GM10248 (cell line): ENCODE measurements around the gene LMLN.

Experiments used
- CTCF ChIA-PET: fragments of 300-600 bp; sonication (Branson Sonifier 250); formaldehyde crosslinking; extraction: SDS; loops from one replicate; lab custom pipeline; 2021; ENCODE audit warnings: antibody characterized with exemption; lab: Yijun Ruan, JAX
- POLR2A ChIA-PET: fragments of 350-650 bp; sonication (Branson Sonifier 250); formaldehyde crosslinking; extraction: SDS; loops from one replicate; lab custom pipeline; 2020; ENCODE audit warnings: antibody characterized with exemption; lab: Yijun Ruan, JAX
- DNase-seq: peaks from one replicate; pipeline ENCODE4 v3.0.0; 2012; ENCODE audit errors: extremely low spot score
- TF ChIP-seq, protein P1 (sequence below): IDR thresholded peaks from 2 replicates; pipeline ENCODE4 v1.5.1; 2012; ENCODE audit warnings: mild to moderate bottlenecking, low read depth; ENCODE audit errors: extremely low read depth, missing control alignments, control extremely low read depth

The LMLN gene

DNA sequence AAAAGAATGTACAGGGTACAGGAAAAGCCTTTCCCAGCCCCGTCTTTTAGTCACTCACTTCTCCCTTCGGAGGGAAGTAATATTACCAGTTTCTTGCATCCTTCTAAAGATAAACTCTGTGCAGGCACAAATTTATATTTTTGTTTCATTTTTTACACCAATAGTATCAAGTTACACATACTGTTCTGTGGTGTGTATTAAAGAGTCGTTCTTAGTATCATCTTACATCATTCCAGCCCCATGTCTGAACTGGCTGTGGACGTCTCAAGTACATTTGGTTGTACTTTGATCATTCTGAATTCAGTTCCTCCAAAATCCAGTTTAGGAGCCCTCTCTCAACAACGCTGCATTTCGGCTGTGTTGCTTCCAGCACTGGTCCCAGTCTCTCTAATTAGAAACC lies 68.7 kb downstream of the LMLN start:
- DNase-seq, result no peak
- ChIA-PET POLR2A (no interaction called here), CTCF (no interaction called here)
- TF ChIP-seq, protein P1, sequence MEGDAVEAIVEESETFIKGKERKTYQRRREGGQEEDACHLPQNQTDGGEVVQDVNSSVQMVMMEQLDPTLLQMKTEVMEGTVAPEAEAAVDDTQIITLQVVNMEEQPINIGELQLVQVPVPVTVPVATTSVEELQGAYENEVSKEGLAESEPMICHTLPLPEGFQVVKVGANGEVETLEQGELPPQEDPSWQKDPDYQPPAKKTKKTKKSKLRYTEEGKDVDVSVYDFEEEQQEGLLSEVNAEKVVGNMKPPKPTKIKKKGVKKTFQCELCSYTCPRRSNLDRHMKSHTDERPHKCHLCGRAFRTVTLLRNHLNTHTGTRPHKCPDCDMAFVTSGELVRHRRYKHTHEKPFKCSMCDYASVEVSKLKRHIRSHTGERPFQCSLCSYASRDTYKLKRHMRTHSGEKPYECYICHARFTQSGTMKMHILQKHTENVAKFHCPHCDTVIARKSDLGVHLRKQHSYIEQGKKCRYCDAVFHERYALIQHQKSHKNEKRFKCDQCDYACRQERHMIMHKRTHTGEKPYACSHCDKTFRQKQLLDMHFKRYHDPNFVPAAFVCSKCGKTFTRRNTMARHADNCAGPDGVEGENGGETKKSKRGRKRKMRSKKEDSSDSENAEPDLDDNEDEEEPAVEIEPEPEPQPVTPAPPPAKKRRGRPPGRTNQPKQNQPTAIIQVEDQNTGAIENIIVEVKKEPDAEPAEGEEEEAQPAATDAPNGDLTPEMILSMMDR, result no peak

DNA sequence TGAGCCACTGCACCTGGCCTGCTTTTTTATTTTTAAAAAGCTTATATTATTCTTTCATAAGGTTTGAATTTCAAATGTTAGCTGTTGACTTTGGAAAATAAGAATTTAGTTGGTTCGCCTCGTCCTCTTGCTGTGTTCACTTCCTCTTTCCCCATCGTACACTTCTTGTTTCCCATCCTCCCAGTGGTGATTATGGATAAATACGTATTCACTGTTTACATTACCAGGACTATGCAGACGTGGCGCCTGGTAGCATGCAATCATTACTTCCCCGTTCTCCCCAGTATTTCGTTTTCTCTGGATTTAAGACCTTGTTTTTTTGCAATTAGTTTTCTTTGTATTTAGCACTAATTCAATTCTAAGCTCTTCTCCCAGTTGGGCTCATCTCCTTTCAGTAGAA lies 70.1 kb downstream of the LMLN start:
- CTCF ChIA-PET, result interaction anchor here (1.0 kb wide), 1 partner anchor 16 kb away, joined by 3 read pairs; no protein-coding TSS in a partner anchor
- POLR2A ChIA-PET, result no interaction called here
- TF ChIP-seq, protein P1, result no peak
- DNase-seq, result no peak

DNA sequence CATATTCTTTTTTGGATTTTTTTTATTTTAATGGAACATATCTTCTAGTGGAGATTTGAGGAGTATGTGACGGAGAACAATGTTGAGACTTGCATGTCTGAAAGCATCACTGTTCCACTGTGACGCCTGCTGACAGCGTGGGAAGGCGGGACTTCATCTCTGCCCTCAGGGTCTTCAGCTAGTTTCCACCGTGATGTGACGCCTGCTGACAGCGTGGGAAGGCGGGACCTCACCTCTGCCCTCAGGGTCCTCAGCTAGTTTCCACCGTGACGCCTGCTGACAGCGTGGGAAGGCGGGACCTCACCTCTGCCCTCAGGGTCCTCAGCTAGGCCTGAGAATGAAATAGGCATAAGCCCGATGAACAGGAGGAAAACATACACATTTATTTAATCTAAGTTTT lies 70.7 kb downstream of the LMLN start:
- TF ChIP-seq, protein P1, result no peak
- CTCF ChIA-PET, result no interaction called here
- POLR2A ChIA-PET, result no interaction called here
- DNase-seq, result no peak

DNA sequence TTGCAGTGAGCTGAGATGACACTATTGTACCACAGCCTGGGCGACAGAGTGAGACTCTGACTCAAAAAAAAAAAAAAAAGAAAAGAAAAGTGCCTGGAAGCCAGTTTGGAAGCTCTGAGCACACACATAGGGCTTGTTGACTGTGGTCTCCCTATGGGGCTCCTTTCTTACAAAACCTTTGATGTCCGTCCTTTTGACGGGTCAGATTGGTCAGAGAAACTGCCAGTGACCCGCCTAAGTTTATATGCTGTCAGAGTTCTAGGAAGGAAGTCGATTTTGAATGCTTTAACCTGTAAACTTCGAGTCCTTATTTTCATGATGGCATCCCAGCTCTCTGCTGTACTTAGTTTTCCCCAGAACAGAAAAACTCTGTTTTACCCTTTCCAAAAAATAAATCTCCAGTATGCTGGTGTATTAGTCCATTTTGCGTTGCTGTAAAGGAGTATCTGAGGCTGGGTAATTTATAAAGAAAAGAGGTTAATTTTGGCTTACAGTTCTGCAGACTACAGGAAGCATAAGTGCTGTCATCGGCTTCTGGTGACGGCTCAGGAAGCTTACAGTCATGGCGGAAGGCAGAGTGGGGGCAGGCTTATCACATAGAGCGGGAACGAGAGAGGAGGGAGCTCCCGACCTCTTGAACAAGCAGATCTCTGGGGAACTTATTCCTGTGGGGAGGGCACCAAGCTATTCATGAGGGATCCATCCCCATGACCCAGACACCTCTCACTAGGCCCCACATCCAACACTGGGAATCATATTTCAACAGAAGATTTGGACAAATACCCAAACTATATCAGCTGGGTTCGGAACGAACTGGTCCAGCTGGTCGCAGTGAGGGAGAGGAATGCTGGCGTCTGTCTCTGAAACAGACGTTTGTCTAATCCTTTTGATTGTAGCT lies 72.3 kb downstream of the LMLN start:
- TF ChIP-seq, protein P1, result no peak
- ChIA-PET POLR2A (no interaction called here), CTCF (no interaction called here)
- DNase-seq, result no peak

DNA sequence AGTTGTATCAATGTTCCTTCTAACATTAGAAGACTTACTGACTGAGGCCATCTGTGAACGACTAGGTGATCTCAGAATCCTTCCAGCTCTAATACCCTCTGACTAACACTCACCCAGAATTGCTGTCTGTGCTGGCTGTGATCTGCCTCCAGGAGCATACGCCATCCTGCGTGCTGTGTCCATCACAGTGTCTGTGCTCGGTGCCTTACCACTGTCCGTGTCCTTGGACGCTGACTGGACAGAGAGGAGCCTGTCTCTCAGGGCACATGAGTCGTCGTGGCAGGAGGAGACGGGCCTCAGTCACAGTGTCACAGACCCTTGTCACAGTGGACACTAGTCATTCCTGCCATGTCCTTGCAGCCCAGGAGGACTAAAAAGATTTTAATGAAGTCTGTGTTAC lies 83.1 kb downstream of the LMLN start:
- DNase-seq, result no peak
- CTCF ChIA-PET, result no interaction called here
- TF ChIP-seq, protein P1, result no peak
- POLR2A ChIA-PET, result no interaction called here

DNA sequence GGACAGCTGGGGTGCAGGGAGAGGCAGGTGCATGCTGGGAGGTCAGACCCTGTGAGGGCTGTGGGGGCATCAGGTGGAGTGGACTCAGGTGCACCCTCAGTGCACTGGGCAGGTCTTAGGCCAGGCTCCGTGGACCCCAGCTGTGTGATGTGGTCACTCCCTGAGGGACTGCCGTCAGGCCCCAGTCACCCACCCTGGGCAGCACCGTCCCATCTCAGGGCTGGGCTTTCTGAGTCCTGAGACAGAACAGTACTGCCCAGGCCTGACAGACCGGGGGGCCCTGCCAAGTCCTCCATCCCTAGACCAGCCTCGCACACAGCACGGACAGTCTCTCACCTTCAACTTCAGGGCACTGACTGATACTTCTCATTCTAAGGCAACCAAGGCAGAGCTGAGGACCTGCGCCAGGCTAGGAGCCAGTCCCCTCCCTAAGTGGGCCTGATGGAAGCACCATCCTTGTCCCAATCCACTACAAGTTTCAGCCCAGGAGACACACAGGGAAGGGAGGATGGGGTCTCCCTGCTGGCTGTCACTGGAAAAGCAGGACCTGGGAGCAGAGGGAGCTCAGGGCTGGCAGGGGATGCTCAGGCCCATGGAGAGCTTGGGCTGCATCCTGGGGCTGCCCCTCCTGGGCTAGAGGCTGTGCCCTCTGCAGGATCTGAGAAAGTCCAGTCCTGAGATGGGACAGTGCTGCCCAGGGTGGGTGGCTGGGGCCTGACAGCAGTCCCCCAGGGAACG lies 86.3 kb downstream of the LMLN start:
- CTCF ChIA-PET, result interaction anchor here (1.2 kb wide), 1 partner anchor 16 kb away, joined by 3 read pairs; no protein-coding TSS in a partner anchor
- no peak for DNase-seq
- POLR2A ChIA-PET, result no interaction called here
- TF ChIP-seq, protein P1, result no peak
